Stimulated activated naive CD4-positive, alpha-beta T cell (primary cell): ENCODE data around the gene ZBTB38.

Source experiments
- DNase-seq, 6 experiments: peaks; one replicate each; lab custom pipeline; 2025; lab: John Stamatoyannopoulos, UW

ZBTB38 gene

GRCh38 chr3:141338881-141339280 is 29.4 kb upstream of the ZBTB38 start:
- no peak for DNase-seq

GRCh38 chr3:141341536-141341935 is 26.8 kb upstream of the ZBTB38 start:
- no peak for DNase-seq

GRCh38 chr3:141342386-141342785 is 25.9 kb upstream of the ZBTB38 start:
- DNase-seq, result no peak

GRCh38 chr3:141343077-141343476 is 25.2 kb upstream of the ZBTB38 start:
- no peak for DNase-seq

DNA sequence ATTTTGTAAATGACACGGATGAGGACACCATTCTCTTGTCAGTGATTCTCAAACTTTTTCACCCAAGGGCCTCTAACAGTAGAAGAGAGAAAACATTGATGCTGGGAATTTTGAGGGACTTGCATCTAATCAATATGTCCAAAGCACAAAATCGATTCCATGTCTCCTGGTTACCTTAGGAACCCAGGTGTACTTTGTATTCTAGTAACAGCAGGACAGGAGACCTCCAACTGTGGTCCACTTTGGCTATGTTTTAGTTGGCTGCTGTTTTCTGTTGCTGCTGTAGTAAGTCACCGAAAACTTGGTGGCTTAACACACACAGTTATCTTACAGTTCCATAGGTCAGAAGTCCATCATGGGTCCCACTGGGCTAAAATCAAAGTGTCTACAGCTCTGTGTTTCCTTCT is 24.4 kb upstream of the ZBTB38 start:
- no peak for DNase-seq

GRCh38 chr3:141345528-141345927 is 22.8 kb upstream of the ZBTB38 start:
- DNase-seq, result no peak

GRCh38 chr3:141346007-141346406 is 22.3 kb upstream of the ZBTB38 start:
- DNase-seq, result no peak

DNA sequence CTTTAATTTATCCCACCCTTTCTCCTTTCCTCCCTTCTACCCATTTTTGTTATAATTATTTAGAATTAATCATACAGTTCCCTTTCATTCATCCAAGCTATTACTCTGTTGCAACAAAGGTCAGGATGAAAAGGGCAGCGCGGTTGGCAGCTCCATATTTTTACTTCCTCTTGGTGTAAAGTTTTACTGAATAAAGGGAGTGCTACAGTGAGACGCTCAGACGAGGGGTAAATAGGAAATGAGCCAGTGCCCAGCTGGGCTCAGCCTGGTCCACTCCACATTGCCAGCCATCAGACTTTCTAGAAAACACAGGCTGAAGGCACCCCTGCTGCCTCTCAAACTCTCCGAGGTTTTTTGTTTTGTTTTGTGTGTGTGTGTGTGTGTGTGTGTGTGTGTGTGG is 21.9 kb upstream of the ZBTB38 start:
- DNase-seq, result no peak

DNA sequence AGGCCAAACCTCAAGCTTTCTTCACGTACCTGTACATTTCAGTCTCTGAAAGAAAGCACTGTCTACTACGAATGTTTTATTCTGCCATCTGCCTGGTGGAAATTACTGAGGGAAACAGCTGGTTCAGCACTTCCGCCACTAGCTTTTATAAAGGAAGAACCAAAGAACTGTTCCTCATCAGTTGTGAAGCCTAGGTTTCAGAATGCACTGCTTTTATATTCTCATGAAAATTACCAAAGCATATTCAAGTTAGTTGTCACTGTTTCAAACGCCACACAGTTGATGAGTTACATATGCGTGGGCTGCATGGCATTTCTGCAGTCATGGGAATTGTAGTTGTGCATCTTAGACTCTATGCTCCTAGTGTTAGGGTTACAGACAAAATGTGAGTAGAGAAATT is 21.5 kb upstream of the ZBTB38 start:
- DNase-seq, result no peak

- no peak for DNase-seq
Measured at GRCh38 chr3:141348837-141349236, 19.5 kb upstream of the ZBTB38 start.

DNA sequence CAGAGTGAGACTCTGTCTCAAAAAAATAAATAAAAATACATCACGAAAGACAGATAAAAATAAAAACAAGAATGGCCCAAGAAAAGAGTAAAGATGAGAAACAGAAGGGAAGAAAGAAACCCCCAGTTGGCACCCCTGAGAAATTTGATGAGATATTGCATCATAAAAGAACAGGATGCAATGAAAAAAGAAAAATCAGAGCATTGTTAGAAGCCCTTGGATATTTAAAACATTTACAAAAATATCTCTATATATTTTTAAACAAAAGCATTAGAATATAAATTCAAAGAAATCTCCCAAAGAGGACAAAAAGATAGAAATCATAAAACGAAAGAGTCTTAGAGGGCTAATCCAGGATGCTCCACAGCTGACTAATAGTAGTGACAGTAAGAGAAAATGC is 18.6 kb upstream of the ZBTB38 start:
- DNase-seq, result no peak

DNA sequence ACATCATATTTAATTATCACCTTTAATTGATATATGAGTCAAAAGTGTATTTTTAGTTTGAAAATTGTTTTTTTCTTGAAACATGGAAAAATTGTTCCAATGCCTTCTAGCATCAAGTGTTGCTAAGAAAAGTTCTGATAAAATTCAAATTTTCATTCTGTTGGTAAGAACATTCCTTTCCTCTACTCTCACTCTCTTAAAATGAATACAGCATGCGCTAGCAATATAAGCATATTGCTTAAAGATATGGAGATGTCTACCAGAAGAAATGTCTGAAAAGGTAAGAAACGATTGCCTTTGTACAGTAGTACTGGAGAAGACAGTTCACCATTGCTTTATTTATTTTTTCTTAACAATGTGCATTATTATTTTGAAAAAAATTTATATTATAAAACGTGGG is 17.6 kb upstream of the ZBTB38 start:
- DNase-seq, result no peak

DNA sequence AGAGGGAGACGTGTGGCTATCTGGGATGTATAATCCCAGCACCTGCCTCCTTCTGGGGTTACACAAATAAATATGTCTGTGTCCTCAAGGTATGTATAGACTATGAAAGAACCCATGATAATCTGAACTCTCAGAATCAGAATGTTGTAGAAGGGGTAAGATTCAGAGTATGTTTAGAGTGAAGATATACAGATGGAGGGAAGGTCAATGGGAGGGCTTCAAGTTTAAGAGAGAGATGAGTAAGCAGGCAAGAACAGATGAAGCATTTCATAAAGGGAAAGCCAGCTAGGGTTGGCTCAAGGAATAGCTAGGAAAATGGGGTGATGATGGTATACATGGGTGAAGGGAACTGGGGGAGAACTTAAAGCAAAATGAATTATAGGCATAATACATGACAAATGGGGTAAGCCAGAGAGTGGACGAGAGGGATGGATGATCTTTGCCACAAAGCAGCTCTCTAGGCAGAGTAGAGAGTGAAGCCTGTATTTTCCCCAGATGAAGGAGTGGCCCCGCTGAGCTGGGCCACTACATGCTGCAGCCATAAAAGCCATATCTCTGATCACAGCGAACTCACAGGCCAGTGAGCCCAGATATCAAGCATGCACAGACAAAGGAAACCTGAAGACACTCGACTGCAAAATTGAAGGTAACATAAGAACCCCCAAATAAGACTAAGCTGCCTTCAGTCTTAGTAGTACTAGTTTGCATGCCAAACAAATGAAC is 15.9 kb upstream of the ZBTB38 start:
- DNase-seq, result no peak

DNA sequence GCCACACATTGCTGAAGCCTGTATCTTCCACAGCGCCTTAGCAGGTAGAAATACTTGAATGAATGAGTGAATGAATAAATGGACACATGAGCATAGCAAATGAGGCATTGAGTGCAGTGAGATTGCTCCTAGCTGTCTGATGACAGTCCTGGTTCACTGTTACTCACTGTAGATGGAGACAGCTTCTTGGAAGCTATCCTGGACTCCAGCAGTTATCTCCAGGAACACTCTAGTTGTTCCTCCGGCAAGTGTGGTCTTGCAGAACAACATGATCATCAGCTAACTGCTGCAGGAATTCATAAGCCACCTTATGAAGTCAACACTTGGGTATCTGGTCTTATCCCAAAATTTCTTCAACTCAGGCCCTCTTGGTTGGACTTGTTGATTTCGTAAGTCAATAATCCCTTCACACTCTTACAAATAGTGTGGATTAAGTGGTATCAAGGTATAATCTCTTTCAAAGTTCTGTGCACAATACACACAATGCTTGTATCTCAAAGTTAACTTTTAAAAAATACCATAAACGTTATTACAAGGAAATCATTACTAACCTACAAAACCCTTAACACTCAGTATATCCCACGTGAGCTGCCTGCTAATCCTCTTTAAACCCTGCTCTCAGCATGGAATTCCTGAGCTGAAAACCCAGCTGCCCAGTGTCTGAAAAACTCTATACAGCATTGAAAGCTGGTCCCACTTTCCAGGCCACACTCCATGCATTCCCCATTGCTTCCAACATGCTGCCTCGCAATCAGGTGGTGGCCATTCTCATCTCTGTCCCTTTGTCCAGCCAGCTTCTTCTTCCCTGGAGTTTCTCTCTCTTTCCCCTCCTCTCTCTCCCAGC is 14.4 kb upstream of the ZBTB38 start:
- no peak for DNase-seq

- DNase-seq, result no peak
Measured at GRCh38 chr3:141354517-141354916, 13.8 kb upstream of the ZBTB38 start.

DNA sequence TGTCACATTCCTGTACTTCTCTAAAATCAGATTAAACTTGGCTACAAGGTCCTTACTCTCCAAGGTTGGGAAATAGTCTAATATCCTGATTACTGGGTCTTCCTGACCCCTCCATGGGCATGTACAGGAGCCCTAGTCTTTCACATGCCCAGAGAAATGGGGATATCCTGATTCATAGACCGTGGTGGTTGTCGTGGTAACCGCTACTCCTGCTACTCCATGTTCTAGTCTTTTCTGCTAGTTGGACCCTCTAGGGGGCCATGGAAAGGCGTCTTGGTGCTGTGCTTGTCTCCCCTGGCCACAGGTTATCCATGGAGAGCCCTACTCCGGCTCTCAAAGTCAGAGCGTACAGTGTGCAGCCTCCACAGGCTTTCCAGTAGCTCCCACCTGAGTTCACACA is 13.1 kb upstream of the ZBTB38 start:
- no peak for DNase-seq

DNA sequence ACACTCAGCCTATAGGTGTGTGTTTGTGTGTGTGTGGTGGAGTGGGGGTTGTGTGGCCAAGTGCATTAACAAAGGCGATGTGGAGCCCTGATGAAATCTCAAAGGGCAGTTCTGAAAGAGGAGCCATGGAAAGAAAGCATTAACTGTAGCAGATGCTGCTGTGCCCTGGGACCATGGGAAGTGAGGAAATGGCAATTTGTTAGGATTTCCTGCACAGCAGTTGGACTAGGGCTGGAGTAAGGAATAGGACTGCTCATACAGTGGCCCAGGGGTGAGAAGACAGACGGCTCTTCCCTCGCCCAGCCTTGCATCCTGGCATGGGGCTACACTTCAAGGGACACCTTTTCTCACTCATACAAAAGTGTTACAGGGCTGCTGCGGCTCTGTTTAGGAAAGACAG is 12.3 kb upstream of the ZBTB38 start:
- DNase-seq, result no peak

DNA sequence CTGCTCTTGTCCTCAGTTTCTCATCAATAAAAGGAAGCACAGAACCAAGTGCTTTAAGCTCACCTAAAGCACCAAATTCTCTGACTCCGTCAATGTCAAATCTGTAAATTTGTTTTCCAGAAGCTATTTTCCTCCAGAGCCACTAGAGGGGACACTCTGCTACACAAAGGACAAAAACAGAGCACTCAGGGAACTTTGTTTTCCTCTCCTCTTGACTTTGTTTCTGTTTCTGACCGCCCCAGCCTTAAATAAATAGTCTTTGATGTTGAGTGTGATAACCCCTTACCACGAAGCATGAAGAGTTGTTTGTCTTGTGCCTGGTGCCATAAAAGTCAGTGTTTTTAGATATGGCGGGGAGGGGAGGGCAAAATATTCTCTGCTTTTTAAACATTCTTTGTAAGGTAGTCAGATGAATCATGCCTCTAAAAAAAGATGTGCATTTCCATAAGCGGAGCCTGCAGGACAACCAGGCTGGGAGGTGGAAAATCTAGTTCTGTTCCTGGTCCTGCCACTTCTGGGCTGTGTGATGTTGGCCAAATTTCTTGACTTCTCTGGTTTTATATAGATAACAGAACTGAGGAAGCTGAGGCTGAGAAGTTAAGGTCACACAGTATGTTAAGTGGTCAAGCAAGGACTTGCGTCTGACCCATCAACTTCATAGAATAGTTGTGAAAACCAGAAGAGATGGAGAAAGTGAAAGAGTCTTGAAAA is 7.3 kb upstream of the ZBTB38 start:
- DNase-seq, result peak in 2 of 6 experiments; percentile 48 to 56

DNA sequence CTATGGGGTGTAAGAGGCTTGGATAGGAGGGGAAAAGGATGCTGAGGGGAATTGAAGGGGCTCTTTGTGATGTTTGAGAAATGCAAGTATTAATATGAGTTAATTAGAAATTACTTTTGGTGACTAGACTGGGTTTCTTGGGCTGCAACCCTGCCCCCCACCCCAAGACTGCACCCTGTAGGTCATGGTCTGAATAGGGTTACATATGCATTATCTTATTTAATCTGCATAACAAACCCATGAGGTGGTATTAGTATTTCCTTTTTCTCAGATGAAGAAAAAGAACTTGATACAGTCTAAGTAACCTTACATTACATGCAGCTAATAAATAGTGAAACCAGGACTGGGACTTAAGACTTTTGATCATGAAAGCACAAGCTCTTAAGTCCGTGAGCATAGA is 5.6 kb upstream of the ZBTB38 start:
- DNase-seq, result no peak

- no peak for DNase-seq
Measured at GRCh38 chr3:141365201-141365600, 3.1 kb upstream of the ZBTB38 start.

DNA sequence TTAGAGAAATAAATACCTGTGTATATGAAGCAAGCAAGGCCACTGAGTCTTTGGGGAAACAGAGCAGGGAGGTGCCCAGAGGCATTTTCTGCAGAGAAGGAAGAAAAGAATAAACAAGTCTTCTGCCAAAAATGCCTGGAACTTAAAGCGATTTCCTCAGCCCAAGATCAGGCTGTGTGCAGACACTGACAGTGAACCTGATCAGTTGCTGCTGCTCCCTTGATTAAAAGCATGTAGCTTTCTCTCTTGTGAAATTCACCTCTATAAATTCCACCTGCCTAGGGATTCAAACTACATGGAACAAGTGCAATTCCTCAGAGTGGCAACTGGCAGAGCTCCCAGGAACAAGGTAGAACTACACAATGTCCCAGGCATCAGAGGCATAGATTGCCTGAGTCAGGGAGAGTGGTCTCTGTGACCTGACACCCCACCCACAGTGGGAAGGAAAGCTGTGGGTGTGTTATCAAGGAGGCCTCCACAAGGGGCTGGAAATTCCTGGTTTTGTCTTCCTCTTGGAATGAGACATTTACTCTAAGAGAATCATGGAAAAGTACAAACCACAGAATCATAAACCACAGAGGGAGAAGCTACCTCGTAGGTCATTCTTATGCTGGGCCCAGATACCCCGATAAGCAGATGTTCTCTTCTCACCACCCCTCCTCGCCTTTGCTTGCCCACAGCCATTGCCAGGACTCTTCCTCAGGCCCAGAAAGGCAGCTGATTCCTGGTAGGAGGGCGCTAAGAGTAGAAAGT is 1.8 kb upstream of the ZBTB38 start:
- no peak for DNase-seq

GRCh38 chr3:141367038-141367730 is 1.1 kb upstream of the ZBTB38 start:
- no peak for DNase-seq
